Renal pelvis (tissue), 4 donors: ENCODE measurements around the gene VAC14. TPM values are rescaled to one million over a fixed set of nuclear protein-coding genes. Genes with fewer than 3 reads are reported as not detected.
A peak's percentile ranks its signal among the peaks of the same experiment; 100 is the strongest.

Experiments used
- DNase-seq: peaks from one replicate; pipeline ENCODE4 v3.0.0-alpha.2; 2013
- polyA plus RNA-seq, 3 donors: library from polyadenylated mRNA; unstranded; fragments of 120-200 nt; gene quantifications; one replicate each; pipeline ENCODE4 v1.2.1, GENCODE V29; 2013; ENCODE audit not compliant: insufficient read length in 3 of 3

Gene VAC14
- polyA plus RNA-seq, 3 donors, result 46.5 to 49.9 (median 47.9) TPM

- no peak for DNase-seq
Observed at GRCh38 chr16:70767377-70768202, 33.4 kb downstream of the VAC14 start.

GRCh38 chr16:70766658-70767057, 34.3 kb downstream of the VAC14 start:
- DNase-seq, result no peak

- no peak for DNase-seq
Observed at GRCh38 chr16:70766176-70766575, 34.8 kb downstream of the VAC14 start.

- no peak for DNase-seq
Observed at GRCh38 chr16:70765491-70765890, 35.5 kb downstream of the VAC14 start.

- no peak for DNase-seq
Observed at GRCh38 chr16:70764632-70765031, 36.3 kb downstream of the VAC14 start.

- DNase-seq, result no peak
Observed at GRCh38 chr16:70760221-70760620, 40.7 kb downstream of the VAC14 start.

- DNase-seq, result no peak
Observed at GRCh38 chr16:70759666-70760065, 41.3 kb downstream of the VAC14 start.

- no peak for DNase-seq
Observed at GRCh38 chr16:70758786-70759185, 42.2 kb downstream of the VAC14 start.

GRCh38 chr16:70757183-70757582, 43.8 kb downstream of the VAC14 start:
- no peak for DNase-seq

GRCh38 chr16:70756071-70756470, 44.9 kb downstream of the VAC14 start:
- no peak for DNase-seq

GRCh38 chr16:70754851-70755600, 45.9 kb downstream of the VAC14 start:
- DNase-seq, result no peak

GRCh38 chr16:70754371-70754770, 46.6 kb downstream of the VAC14 start:
- no peak for DNase-seq

- no peak for DNase-seq
Observed at GRCh38 chr16:70753694-70754325, 47.1 kb downstream of the VAC14 start.

- no peak for DNase-seq
Observed at GRCh38 chr16:70753228-70753627, 47.7 kb downstream of the VAC14 start.

GRCh38 chr16:70752426-70752825, 48.5 kb downstream of the VAC14 start:
- no peak for DNase-seq

- no peak for DNase-seq
Observed at GRCh38 chr16:70751593-70751992, 49.4 kb downstream of the VAC14 start.

- peak; percentile 72 for DNase-seq
Observed at GRCh38 chr16:70750893-70751467, 50.0 kb downstream of the VAC14 start.

GRCh38 chr16:70749681-70750601, 51.0 kb downstream of the VAC14 start:
- DNase-seq, result no peak

- DNase-seq, result no peak
Observed at GRCh38 chr16:70749006-70749678, 51.8 kb downstream of the VAC14 start.
